Neural progenitor cell (in vitro differentiated cells): ENCODE data around the gene FARP2.

ENCODE experiments used
- CTCF ChIP-seq: fragments of 200-600 bp; sonication (generic); IDR thresholded peaks from 2 replicates; pipeline ENCODE4 v1.5.1; 2017; ENCODE audit warnings: antibody characterized with exemption, mild to moderate bottlenecking
- EZH2phosphoT487 ChIP-seq: fragments of 200-600 bp; sonication (generic); IDR thresholded peaks from 2 replicates; pipeline ENCODE4 v1.6.1; 2017; ENCODE audit warnings: antibody characterized with exemption

GRCh38 chr2:241356871-241357260 is 781 bp downstream of the FARP2 start:
- TF ChIP-seq CTCF (no peak), EZH2phosphoT487 (no peak)
